GM11168 (cell line): ENCODE measurements around the gene ALPK1.

Source experiments
- in situ Hi-C: fragments of 300-500 bp; cut with MboI; formaldehyde crosslinking; loops from one replicate; pipeline ENCODE4 v1.12.0; 2022; ENCODE audit warnings: low sequenced_read_pairs; ENCODE audit not compliant: unreplicated experiment

ALPK1 gene

DNA sequence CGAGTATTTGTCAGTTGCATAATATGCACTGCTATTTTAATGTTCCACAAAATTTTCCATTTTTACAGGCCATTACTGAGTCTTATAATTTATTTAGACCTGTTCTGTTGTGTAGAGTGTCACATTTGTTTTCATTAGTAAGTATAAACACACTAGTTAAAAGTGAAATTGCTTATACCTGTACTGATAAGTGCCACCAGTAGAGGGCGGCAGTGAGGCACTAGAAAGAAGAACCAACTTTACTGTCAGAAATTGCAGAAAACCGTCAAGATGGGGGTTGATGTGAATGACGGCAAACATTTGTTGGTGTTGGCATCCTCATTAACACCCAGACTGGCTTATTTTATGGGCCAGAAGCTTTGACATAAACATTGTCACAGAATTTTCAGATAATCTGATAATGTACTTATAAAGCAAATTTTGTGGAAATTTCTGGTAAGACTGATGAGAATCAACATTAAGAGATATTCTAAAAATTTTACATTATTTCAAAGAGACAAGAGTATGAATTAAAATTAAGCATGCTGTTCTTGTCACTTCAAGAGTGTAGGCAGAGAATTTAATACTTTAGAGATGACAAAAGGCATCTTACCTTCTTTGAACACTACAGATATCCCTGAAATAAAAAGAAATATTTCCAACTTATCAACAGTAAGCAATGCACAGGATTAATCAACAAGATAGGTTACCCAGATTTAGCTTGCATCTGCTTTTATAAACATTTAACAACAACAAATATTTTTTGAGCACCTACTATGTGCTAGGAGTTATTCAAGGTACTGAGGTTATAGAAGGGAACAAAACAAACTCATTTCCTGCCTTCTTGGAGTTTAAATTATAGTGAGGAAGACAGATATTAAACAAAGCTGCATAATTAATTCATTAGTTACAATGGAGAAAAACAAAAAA, 24.9 kb downstream of the ALPK1 start:
- in situ Hi-C loops = no loop called here

DNA sequence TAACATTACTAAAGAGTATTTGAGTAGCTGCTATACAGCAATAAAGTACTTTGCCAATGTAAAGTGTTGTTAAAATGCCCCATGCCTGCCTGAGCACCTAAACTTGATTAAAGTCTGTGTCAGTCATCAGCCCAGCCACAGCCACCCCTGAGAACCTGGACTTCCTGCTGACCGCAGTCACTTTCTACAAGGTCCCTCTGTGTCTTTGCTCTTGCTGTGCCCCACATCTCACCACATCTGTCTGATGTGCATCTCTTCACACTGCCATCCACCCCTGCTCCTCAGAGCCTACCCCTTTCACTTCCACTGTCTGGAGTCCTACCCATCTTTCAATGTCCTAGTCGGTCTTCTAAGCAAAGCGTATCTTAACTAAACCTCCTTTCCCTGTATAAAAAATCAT, 25.7 kb downstream of the ALPK1 start:
- in situ Hi-C loops = no loop called here

DNA sequence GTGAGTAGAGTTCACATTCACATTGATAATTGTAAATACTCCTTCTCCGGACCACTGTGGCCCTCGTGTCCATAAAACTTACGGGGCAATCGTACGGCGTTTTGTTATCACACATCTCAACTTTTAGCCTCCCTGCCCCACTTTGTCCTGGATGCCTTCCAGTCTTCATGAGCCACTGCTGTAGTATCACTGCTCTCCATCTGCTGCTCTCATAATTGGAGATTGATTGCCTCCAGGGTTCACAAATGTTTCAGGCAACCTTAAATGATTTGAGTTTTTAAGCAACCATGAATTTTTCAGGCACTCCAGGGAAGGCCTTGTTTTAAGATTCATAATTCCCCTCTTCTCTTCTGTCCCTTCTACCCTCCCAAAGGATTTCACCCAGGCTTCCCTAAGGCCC, 28.4 kb downstream of the ALPK1 start:
- in situ Hi-C loops = no loop called here

DNA sequence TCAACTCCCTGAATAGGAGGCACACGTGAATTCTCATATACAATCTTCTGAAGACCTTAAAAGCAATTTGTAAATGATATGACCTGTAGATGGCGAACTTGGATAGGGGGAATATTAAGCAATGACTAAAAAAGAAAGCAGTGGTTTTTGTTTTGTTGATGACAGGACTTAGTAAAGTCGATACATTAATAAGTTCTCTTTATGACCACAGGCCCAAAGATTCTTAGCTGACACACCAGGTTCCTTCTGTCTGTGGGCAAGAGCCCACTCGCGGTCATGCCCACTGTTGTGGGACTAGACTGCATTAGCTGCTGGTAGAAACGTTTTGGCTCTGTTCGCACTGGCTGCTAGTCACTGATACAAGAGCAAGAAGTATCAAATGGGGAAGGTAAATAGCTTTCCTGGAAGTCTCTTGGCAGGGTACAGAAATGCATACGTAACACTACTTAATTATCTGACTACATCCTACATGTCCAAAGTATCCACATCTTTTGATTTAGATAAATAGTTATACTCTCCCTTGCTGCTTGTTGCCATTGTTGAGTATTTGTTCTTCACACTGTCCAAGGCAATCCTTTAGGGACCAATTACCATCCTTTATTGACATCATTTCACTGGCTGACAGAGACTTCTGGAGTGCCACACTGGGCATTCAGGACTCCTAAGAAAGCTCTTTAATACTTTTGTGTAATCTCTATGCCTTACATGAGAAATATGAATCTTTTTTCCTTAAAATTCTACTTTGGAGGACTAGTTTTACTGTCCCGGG, 31.0 kb downstream of the ALPK1 start:
- in situ Hi-C loops = no loop called here

DNA sequence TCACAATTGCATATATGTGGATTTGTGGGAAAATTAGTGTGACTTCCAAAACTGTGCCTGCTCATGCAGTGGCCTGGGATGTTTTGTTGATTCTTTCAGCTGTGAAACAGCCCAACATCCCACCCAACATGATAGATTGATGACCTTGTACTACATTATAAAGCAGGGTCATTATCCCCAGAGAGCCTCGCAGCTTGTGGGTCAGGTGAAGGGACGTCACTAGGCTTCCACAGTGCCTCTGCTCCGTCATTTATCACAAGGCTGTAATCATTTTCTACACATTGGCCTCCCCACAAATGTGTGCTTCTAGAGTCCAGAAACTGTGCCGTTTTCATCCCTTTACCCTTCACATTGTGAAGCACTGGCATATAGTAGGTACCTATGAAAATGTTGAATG, 31.6 kb downstream of the ALPK1 start:
- in situ Hi-C loops = no loop called here

DNA sequence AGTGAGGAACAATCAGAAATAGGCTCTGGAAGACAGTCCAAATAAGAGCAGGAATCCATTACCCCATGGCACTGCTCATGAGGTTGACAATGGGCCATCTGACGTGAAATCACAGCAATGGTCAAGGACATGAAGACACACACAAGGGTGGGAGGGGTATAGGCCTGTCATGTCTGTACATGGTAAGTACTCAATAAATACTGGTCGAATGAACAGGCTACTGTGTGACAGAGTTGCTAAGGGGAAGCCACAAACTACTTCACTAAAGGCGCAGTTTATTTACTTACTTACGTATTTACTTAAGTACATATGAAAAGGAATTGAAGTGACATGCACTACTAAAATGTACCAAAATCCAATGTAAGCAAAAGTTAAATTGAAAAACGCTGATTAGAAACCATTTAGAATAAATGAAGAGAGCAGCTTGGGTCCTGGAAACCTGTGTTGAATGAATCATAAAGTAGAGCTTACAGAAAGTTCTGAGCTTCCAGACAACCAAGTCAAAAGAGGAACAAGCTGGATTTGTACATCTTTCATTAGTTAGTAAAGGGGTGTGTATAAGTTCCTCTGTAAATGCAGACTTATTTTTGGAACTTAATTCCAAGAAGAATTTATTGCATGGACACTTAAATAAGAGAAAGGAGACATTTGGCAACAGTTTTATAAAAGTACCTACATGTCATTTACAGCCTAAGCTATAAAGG, 32.7 kb downstream of the ALPK1 start:
- in situ Hi-C loops = loop anchor here (5.0 kb wide), 1 partner anchor 192 kb away; no protein-coding TSS in a partner anchor

DNA sequence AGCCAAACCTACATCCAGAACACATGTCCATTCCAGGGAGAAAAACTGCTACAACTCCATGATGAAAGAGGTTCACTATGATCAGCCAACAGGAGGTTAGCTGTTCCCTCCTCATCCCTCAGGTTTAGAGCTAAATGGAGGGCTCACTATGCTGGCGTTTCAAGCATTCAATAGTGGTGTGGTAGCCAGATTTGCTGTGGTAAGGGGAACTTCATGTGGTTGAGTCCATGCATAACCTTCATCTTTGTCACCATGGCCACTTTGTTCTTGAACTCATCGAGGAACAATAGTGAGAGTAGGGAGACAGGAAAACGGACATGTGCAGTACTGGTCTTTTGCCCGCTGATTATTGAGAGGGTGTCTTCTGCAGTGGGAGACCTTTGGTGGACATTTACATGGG, 33.8 kb downstream of the ALPK1 start:
- in situ Hi-C loops = loop anchor here (5.0 kb wide), 1 partner anchor 191 kb away; no protein-coding TSS in a partner anchor

DNA sequence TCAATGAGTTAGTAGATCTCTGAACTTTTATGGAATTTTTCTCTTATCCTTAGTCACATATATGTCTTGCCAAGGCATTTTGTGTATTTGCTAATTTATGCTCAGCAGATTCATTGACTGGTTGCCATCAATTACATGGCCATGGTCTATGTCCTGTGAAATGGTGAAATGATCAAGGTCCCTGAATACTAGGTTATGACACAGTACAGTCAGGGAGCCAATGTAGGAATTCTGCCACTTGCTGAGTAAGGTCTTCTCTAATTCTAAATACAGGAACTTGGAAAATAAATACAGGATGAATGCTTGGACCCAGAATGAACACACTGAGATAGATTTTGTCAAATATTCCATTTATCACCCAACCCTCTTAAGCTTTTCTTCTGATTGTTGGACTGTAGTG, 35.2 kb downstream of the ALPK1 start:
- in situ Hi-C loops = loop anchor here (5.0 kb wide), 1 partner anchor 190 kb away; no protein-coding TSS in a partner anchor

DNA sequence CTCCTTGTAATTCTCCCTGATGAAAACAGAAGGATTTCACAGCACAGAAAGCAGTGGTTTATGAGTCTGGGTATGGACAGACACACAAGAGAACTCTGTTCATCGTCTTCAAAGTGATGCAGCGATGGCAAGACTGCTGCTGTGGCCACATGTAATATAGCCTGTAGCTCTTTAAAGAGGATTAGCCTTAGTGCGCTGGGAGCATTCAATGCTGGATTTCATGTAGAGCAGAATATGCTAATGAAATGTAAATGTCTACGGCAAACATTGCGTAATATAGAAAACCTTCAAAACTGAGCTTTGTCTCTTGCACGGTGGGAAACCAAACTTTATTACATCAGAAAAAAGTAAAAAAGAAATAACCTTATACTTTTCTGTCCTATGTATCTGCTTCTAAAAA, 42.9 kb downstream of the ALPK1 start:
- in situ Hi-C loops = no loop called here

DNA sequence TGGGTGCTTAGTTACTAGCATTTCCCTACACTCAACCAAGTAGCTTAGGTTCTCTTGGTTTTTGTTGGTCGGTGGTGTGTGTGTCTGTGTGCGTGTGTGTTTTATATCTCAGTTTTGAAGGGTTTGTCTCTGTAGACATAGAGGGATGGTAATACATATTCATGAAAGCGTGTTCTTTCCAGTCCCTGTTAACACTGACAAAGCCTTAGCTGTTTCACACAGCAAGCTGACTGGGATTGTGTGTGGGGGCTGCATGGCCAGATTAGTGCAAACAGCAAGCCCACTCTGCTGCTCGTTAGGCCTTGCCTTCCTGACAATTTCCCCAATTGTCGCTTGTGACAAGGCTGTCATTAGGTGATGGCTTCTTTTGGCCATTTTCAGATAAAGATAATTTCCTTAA, 43.9 kb downstream of the ALPK1 start:
- in situ Hi-C loops = no loop called here

DNA sequence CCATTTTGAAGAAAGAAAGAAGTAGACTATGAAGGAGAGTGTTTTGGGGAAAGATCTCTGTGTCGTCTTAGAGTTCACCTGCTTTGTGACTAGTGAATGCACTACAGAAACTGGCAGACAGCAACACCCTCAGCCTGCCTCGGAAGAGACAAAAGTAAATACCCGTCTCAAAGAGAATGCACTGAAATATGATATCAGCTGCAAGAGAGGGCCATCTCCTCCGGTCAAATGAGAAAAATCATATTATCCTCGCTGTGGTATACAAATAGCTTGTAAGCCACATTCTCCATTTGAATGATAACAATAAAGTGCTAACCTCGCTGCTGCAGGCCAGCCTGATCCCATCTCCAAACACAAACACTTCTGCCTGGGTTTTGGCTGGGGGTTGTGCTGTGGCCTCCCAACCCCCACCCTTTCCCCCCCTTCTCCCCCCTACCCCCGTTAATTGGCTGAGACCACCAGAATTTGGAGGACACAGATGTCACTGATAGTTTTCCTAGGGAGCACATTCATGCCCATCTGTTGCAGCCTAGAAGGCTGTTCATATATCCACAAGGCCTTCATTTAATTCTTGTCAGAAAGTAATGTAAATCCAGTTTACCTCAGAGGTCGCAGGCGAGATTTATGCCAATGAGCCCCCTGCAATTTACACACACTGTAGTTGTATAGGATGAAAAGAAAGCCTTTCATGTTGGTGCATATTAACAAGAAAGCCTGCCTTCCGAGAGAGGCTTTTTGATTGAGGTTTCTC, 46.3 kb downstream of the ALPK1 start:
- in situ Hi-C loops = no loop called here

DNA sequence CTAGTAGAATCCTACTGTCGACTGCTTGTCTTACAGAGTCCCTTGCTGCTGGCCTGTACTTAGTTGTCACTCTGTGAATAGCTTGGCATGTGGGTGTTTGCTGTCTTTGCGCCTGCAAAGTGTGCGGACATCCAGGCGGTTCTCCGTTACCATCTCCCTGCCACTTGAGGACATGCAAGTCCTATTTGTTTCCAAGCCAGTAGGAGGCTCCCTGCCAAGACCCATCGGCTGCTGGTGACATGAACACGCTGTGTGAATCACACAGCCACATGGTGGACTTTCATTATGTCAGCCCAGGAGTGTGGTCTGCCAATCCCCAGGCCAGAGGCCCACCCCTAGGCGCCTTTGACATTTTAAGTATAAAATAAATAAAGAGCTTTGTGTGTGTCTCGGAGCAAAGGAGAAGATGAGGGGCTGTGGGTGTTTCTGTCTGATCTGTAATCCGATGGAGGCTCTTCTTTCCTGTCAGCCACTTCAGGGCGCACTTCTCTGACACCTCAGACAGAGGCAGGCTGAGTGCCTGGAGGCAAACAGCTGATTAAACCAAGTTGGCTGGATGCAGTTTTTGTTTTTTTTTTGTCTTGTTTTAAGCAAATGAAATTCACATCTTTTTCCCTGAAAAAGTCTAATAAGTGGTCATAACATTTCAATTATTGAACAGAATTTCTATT, 51.5 kb downstream of the ALPK1 start:
- in situ Hi-C loops = no loop called here

DNA sequence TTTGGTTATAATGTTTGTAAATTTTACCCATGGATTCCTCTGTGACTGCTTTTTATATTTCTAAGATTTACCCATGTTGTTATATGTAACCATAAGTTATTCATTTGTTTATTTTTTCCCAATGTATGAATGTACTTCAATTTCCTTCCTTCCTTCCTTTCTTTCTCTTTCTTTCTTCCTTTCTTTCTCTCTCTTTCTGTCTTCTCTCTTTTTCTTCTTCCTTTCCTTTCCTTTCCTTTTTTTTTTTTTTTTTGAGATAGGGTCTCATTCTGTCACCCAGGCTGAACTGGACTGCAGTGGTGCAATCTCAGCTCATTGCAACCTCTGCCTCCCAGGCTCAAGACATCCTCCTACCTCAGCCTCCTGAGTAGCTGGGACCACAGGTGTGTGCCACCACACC, 55.6 kb downstream of the ALPK1 start:
- in situ Hi-C loops = no loop called here

DNA sequence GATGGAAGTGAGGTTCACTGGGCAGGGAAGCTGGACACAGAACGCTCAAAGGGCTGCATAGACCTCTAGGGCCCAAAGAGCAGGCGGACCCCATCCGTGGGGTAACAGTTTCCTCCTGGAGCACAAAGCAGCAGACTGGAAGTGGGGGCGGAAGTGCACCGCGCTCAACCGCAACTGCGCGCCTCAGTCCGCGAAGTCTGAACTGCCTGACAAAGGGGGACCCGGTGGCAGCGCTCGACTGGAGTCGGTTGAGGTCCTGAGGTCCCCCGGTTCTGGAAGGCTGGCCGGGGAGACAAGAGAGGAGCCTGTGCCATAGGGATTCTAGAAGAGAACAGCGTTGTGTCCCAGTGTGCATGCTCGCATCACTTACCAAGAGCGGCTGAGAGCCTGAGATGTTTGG, 58.5 kb downstream of the ALPK1 start:
- in situ Hi-C loops = no loop called here

DNA sequence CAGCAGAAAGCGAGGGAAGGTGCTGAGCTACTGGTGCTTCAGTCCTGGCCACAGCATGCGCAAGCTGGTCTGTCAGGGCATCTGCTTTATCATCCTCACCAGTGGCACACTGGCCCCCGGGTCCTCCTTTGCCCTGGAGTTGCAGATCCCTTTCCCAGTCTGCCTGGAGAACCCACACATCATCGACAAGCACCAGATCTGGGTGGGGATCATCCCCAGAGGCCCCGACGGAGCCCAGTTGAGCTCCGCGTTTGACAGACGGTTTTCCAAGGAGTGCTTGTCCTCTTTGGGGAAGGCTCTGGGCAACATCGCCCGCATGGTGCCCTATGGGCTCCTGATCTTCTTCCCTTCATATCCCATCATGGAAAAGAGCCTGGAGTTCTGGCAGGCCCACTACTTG, 60.3 kb downstream of the ALPK1 start:
- in situ Hi-C loops = no loop called here

DNA sequence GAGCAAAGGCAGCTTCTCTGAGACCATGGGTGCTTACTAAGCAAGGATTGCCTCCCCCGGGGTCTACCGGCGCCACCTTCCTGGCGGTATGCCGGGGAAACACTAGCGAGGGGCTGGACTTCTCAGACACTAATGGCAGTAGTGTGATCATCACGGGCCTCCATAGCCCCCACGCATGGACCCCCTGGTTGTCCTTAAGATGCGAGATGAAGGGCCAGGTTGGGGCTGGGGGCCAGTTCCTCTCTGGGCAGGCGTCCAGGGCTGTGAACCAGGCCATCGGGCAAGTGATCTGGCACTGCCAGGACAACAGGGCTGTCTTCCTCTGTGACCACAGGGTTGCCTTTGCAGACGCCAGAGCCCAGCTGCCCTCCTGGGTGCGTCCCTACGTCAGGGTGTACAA, 60.7 kb downstream of the ALPK1 start:
- in situ Hi-C loops = no loop called here

DNA sequence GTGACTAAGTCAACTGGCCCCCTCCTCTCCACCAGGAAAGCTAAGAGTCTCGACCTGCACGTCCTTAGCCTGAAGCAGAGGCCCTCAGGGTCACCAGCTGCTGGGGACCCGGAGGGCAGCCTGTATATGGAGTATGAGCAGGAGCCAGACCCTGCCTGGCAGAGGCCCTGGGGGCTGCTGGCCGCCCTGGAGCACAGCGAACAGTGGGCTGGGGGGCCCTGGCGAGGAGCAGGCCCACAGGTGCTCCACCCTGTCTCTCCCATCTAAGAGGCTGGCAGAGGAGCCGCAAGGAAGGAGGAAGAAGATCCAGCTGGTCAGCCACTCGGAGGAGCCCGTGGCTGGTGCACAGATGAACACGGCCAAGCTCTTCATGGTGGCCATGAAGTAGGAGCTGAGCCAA, 61.2 kb downstream of the ALPK1 start:
- in situ Hi-C loops = no loop called here

DNA sequence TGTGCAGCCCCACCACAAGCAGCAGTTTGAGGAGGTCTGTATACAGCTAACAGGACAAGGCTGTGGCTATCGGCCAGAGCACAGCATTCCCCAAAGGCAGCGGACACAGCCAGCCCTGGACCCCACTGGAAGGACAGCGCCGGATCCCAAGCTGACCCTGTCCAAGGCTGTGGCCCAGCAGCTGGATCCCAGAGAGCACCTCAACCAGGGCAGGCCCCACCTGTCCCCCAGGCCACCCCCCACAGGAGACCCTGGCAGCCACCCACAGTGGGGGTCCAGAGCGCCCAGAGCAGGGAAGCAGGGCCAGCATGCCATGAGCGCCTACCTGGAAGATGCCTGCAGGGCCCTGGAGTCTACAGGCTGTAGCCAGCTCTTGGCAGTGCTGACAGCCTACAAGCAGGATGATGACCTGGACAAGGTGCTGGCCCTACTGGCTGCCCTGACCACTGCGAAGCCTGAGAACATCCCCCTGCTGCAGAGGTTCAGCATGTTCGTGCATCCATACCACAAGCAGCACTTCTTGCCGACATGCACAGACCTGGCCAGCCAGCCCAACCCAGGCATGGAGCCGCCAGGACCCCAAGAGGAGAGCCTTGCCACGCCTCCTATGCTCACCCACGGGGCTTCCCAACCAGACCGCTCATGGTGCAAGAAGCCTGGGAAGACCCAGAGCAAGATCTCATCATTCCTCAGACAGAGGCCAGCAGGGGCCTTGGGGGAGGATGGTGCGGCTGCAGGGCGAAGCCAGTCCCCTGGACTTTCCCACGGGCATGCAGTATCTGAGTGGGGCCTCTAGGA, 62.0 kb downstream of the ALPK1 start:
- in situ Hi-C loops = no loop called here
